Right cardiac atrium (tissue), 5 donors: ENCODE results near the gene RPL13. TPM values are rescaled to one million over a fixed set of nuclear protein-coding genes. Genes with fewer than 3 reads are reported as not detected.

ENCODE experiments used
- polyA plus RNA-seq: library from polyadenylated mRNA; stranded (reverse); fragments of 200-250 nt; gene quantifications from one replicate; pipeline ENCODE4 v1.2.3, GENCODE V29; 2013
- total RNA-seq, 4 donors: library from RNA; stranded (reverse); fragmentation: NEBNext Ultra II Directional; extraction: Animal tissue kit (Norgen Biotek cat#: 25700); gene quantifications; one replicate each; pipeline ENCODE4 v1.2.1, GENCODE V29; 2021
- donor health status: healthy with polysubstance abuse.
- donor health status: DM: no; HTN: yes; CAD: no.
- donor health status: DM: no; HTN: no; CAD: no.
- donor health status: DM: no; HTN: yes; CAD: no; lungs with severe emphysema.
- donor health status: DM: yes; HTN: yes; CAD: no.

Gene RPL13
- total and polyA plus RNA-seq, 5 donors = 1,148 to 3,185 (median 1,318) TPM

Other genes with a start within 250 kb of the RPL13 start
- 10 to 100 TPM; 92.6 to 98.9 (median 96.9) TPM for gene ANKRD11, start 70.1 kb upstream of the RPL13 start, total RNA-seq
- gene ANKRD11, start 70.1 kb upstream of the RPL13 start, polyA plus RNA-seq = 75.3 TPM
- 100 to 1,000 TPM in 1 of 4 donors, 10 to 100 TPM in 3; 81.9 to 101 (median 88.6) TPM for gene SPG7, start 52.3 kb upstream of the RPL13 start, total RNA-seq
- 96.7 TPM for gene SPG7, start 52.3 kb upstream of the RPL13 start, polyA plus RNA-seq
- not detected for gene CPNE7, start 15.1 kb downstream of the RPL13 start, total RNA-seq
- not detected for gene CPNE7, start 15.1 kb downstream of the RPL13 start, polyA plus RNA-seq
- gene DPEP1, start 53.0 kb downstream of the RPL13 start, total RNA-seq = under 1 TPM in 2 of 4 donors, not detected in 2; 0.31 to 0.53 TPM
- gene DPEP1, start 53.0 kb downstream of the RPL13 start, polyA plus RNA-seq = 0.18 TPM
- 10 to 100 TPM; 36.2 to 48.8 (median 38.7) TPM for gene CHMP1A, start 97.0 kb downstream of the RPL13 start, total RNA-seq
- gene CHMP1A, start 97.0 kb downstream of the RPL13 start, polyA plus RNA-seq = 35.1 TPM
- 1 to 10 TPM; 1.4 to 5.3 (median 3.3) TPM for gene SPATA33, start 97.2 kb downstream of the RPL13 start, total RNA-seq
- 2.4 TPM for gene SPATA33, start 97.2 kb downstream of the RPL13 start, polyA plus RNA-seq
- gene CDK10, start 126.0 kb downstream of the RPL13 start, total RNA-seq = 10 to 100 TPM; 21.4 to 29.7 (median 26.9) TPM
- gene CDK10, start 126.0 kb downstream of the RPL13 start, polyA plus RNA-seq = 25.7 TPM
- 1 to 10 TPM; 2.3 to 5.2 (median 3.6) TPM for gene SPATA2L, start 141.0 kb downstream of the RPL13 start, total RNA-seq
- 3.1 TPM for gene SPATA2L, start 141.0 kb downstream of the RPL13 start, polyA plus RNA-seq
- gene VPS9D1, start 160.2 kb downstream of the RPL13 start, total RNA-seq = 10 to 100 TPM; 10.6 to 16.3 (median 14.8) TPM
- gene VPS9D1, start 160.2 kb downstream of the RPL13 start, polyA plus RNA-seq = 18.4 TPM
- 10 to 100 TPM; 12.4 to 16.2 (median 14.9) TPM for gene ZNF276, start 160.9 kb downstream of the RPL13 start, total RNA-seq
- 12.1 TPM for gene ZNF276, start 160.9 kb downstream of the RPL13 start, polyA plus RNA-seq